ENCODE results near the gene RRAS2. TPM values are rescaled to one million over a fixed set of nuclear protein-coding genes. Genes with fewer than 3 reads are reported as not detected.

RRAS2 gene
- polyA plus RNA-seq, 2 donors: 9.6 to 10.9 TPM

- no peaks in the 10 kb centered on the region for H3K4me1 ChIP-seq (ENCODE audit: control insufficient read depth in 2 of 2, insufficient read depth in 2 of 2, low read length in 1 of 2)
- H3K27me3 ChIP-seq (ENCODE audit: control insufficient read depth in 1 of 2, insufficient read depth in 2 of 2, low read length in 2 of 2): no peaks in the 10 kb centered on the region
- 55% methylated on average over 4 of the region's 4 CpGs for WGBS, 2 donors
- no peaks in the 10 kb centered on the region for H3K9me3 ChIP-seq (ENCODE audit: control insufficient read depth in 2 of 2, insufficient read depth in 1 of 2, low read depth in 1 of 2, low read length in 1 of 2)
- H3K4me3 ChIP-seq (ENCODE audit: low read depth in 1 of 2, low read length in 2 of 2): no peak overlapping the region
- no peaks in the 10 kb centered on the region for H3K36me3 ChIP-seq (ENCODE audit: control insufficient read depth in 2 of 2, insufficient read depth in 2 of 2, low read length in 1 of 2)
- no peak overlapping the region for H3K27ac ChIP-seq (ENCODE audit: low read depth in 2 of 2, low read length in 1 of 2)
Observed at GRCh38 chr11:14386895-14387480, 28.0 kb upstream of the RRAS2 start.

- H3K4me1 ChIP-seq (ENCODE audit: control insufficient read depth in 2 of 2, insufficient read depth in 2 of 2, low read length in 1 of 2): no peaks in the 10 kb centered on the region
- H3K27me3 ChIP-seq (ENCODE audit: control insufficient read depth in 1 of 2, insufficient read depth in 2 of 2, low read length in 2 of 2): no peaks in the 10 kb centered on the region
- no peak overlapping the region for H3K4me3 ChIP-seq (ENCODE audit: low read depth in 1 of 2, low read length in 2 of 2)
- no peak overlapping the region for H3K27ac ChIP-seq (ENCODE audit: low read depth in 2 of 2, low read length in 1 of 2)
- no peaks in the 10 kb centered on the region for H3K9me3 ChIP-seq (ENCODE audit: control insufficient read depth in 2 of 2, insufficient read depth in 1 of 2, low read depth in 1 of 2, low read length in 1 of 2)
- H3K36me3 ChIP-seq (ENCODE audit: control insufficient read depth in 2 of 2, insufficient read depth in 2 of 2, low read length in 1 of 2): no peaks in the 10 kb centered on the region
Observed at GRCh38 chr11:14386081-14386480, 27.1 kb upstream of the RRAS2 start.

GRCh38 chr11:14384338-14384737 lies 25.4 kb upstream of the RRAS2 start:
- Histone ChIP-seq H3K4me3 (ENCODE audit: low read depth in 1 of 2, low read length in 2 of 2) (no peak overlapping the region), H3K36me3 (ENCODE audit: control insufficient read depth in 2 of 2, insufficient read depth in 2 of 2, low read length in 1 of 2) (no peaks in the 10 kb centered on the region), H3K27ac (ENCODE audit: low read depth in 2 of 2, low read length in 1 of 2) (no peak overlapping the region), H3K9me3 (ENCODE audit: control insufficient read depth in 2 of 2, insufficient read depth in 1 of 2, low read depth in 1 of 2, low read length in 1 of 2) (no peaks in the 10 kb centered on the region), H3K27me3 (ENCODE audit: control insufficient read depth in 1 of 2, insufficient read depth in 2 of 2, low read length in 2 of 2) (no peaks in the 10 kb centered on the region), H3K4me1 (ENCODE audit: control insufficient read depth in 2 of 2, insufficient read depth in 2 of 2, low read length in 1 of 2) (no peaks in the 10 kb centered on the region)
- WGBS, 2 donors: 81 to 85% methylated on average over 1 of the region's 1 CpG

- 75 to 76% methylated on average over 4 of the region's 4 CpGs for WGBS, 2 donors
- Histone ChIP-seq H3K9me3 (ENCODE audit: control insufficient read depth in 2 of 2, insufficient read depth in 1 of 2, low read depth in 1 of 2, low read length in 1 of 2) (no peaks in the 10 kb centered on the region), H3K36me3 (ENCODE audit: control insufficient read depth in 2 of 2, insufficient read depth in 2 of 2, low read length in 1 of 2) (no peaks in the 10 kb centered on the region), H3K4me3 (ENCODE audit: low read depth in 1 of 2, low read length in 2 of 2) (no peak overlapping the region), H3K4me1 (ENCODE audit: control insufficient read depth in 2 of 2, insufficient read depth in 2 of 2, low read length in 1 of 2) (no peaks in the 10 kb centered on the region), H3K27me3 (ENCODE audit: control insufficient read depth in 1 of 2, insufficient read depth in 2 of 2, low read length in 2 of 2) (no peaks in the 10 kb centered on the region), H3K27ac (ENCODE audit: low read depth in 2 of 2, low read length in 1 of 2) (no peak overlapping the region)
Observed at GRCh38 chr11:14381968-14382367, 23.0 kb upstream of the RRAS2 start.

- no peaks in the 10 kb centered on the region for H3K9me3 ChIP-seq (ENCODE audit: control insufficient read depth in 2 of 2, insufficient read depth in 1 of 2, low read depth in 1 of 2, low read length in 1 of 2)
- H3K36me3 ChIP-seq (ENCODE audit: control insufficient read depth in 2 of 2, insufficient read depth in 2 of 2, low read length in 1 of 2): no peaks in the 10 kb centered on the region
- peak overlapping the region; percentile 27 to 38 for H3K27ac ChIP-seq (ENCODE audit: low read depth in 2 of 2, low read length in 1 of 2)
- WGBS, 2 donors: 1 to 2% methylated on average over 54 of the region's 54 CpGs
- no peaks in the 10 kb centered on the region for H3K27me3 ChIP-seq (ENCODE audit: control insufficient read depth in 1 of 2, insufficient read depth in 2 of 2, low read length in 2 of 2)
- no peaks in the 10 kb centered on the region for H3K4me1 ChIP-seq (ENCODE audit: control insufficient read depth in 2 of 2, insufficient read depth in 2 of 2, low read length in 1 of 2)
- peak overlapping the region; percentile 57 to 60 for H3K4me3 ChIP-seq (ENCODE audit: low read depth in 1 of 2, low read length in 2 of 2)
Observed at GRCh38 chr11:14380947-14381561, 22.1 kb upstream of the RRAS2 start.

GRCh38 chr11:14380125-14380936 lies 21.3 kb upstream of the RRAS2 start:
- no peak overlapping the region for H3K27ac ChIP-seq (ENCODE audit: low read depth in 2 of 2, low read length in 1 of 2)
- no peaks in the 10 kb centered on the region for H3K4me1 ChIP-seq (ENCODE audit: control insufficient read depth in 2 of 2, insufficient read depth in 2 of 2, low read length in 1 of 2)
- no peaks in the 10 kb centered on the region for H3K9me3 ChIP-seq (ENCODE audit: control insufficient read depth in 2 of 2, insufficient read depth in 1 of 2, low read depth in 1 of 2, low read length in 1 of 2)
- H3K4me3 ChIP-seq (ENCODE audit: low read depth in 1 of 2, low read length in 2 of 2): peak overlapping the region in 1 of 2 donors; percentile 57
- no peaks in the 10 kb centered on the region for H3K27me3 ChIP-seq (ENCODE audit: control insufficient read depth in 1 of 2, insufficient read depth in 2 of 2, low read length in 2 of 2)
- no peaks in the 10 kb centered on the region for H3K36me3 ChIP-seq (ENCODE audit: control insufficient read depth in 2 of 2, insufficient read depth in 2 of 2, low read length in 1 of 2)
- 67 to 70% methylated on average over 14 of the region's 14 CpGs for WGBS, 2 donors

GRCh38 chr11:14378171-14378570 lies 19.2 kb upstream of the RRAS2 start:
- H3K9me3 ChIP-seq (ENCODE audit: control insufficient read depth in 2 of 2, insufficient read depth in 1 of 2, low read depth in 1 of 2, low read length in 1 of 2): no peaks in the 10 kb centered on the region
- no peaks in the 10 kb centered on the region for H3K4me1 ChIP-seq (ENCODE audit: control insufficient read depth in 2 of 2, insufficient read depth in 2 of 2, low read length in 1 of 2)
- H3K27ac ChIP-seq (ENCODE audit: low read depth in 2 of 2, low read length in 1 of 2): no peak overlapping the region
- no peak overlapping the region for H3K4me3 ChIP-seq (ENCODE audit: low read depth in 1 of 2, low read length in 2 of 2)
- H3K27me3 ChIP-seq (ENCODE audit: control insufficient read depth in 1 of 2, insufficient read depth in 2 of 2, low read length in 2 of 2): no peaks in the 10 kb centered on the region
- no peaks in the 10 kb centered on the region for H3K36me3 ChIP-seq (ENCODE audit: control insufficient read depth in 2 of 2, insufficient read depth in 2 of 2, low read length in 1 of 2)

- H3K4me1 ChIP-seq (ENCODE audit: control insufficient read depth in 2 of 2, insufficient read depth in 2 of 2, low read length in 1 of 2): no peaks in the 10 kb centered on the region
- 63 to 74% methylated on average over 2 of the region's 2 CpGs for WGBS, 2 donors
- no peak overlapping the region for H3K27ac ChIP-seq (ENCODE audit: low read depth in 2 of 2, low read length in 1 of 2)
- no peaks in the 10 kb centered on the region for H3K36me3 ChIP-seq (ENCODE audit: control insufficient read depth in 2 of 2, insufficient read depth in 2 of 2, low read length in 1 of 2)
- H3K9me3 ChIP-seq (ENCODE audit: control insufficient read depth in 2 of 2, insufficient read depth in 1 of 2, low read depth in 1 of 2, low read length in 1 of 2): no peaks in the 10 kb centered on the region
- no peak overlapping the region for H3K4me3 ChIP-seq (ENCODE audit: low read depth in 1 of 2, low read length in 2 of 2)
- H3K27me3 ChIP-seq (ENCODE audit: control insufficient read depth in 1 of 2, insufficient read depth in 2 of 2, low read length in 2 of 2): no peaks in the 10 kb centered on the region
Observed at GRCh38 chr11:14376920-14377319, 17.9 kb upstream of the RRAS2 start.

- no peaks in the 10 kb centered on the region for H3K9me3 ChIP-seq (ENCODE audit: control insufficient read depth in 2 of 2, insufficient read depth in 1 of 2, low read depth in 1 of 2, low read length in 1 of 2)
- no peak overlapping the region for H3K27ac ChIP-seq (ENCODE audit: low read depth in 2 of 2, low read length in 1 of 2)
- WGBS, 2 donors: 63 to 66% methylated on average over 4 of the region's 4 CpGs
Observed at GRCh38 chr11:14374922-14375830, 16.2 kb upstream of the RRAS2 start.

More at GRCh38 chr11:14374922-14375830, 16.2 kb upstream of the RRAS2 start:
- no peaks in the 10 kb centered on the region for H3K27me3 ChIP-seq (ENCODE audit: control insufficient read depth in 1 of 2, insufficient read depth in 2 of 2, low read length in 2 of 2)
- no peaks in the 10 kb centered on the region for H3K4me1 ChIP-seq (ENCODE audit: control insufficient read depth in 2 of 2, insufficient read depth in 2 of 2, low read length in 1 of 2)
- H3K36me3 ChIP-seq (ENCODE audit: control insufficient read depth in 2 of 2, insufficient read depth in 2 of 2, low read length in 1 of 2): no peaks in the 10 kb centered on the region
- no peak overlapping the region for H3K4me3 ChIP-seq (ENCODE audit: low read depth in 1 of 2, low read length in 2 of 2)

All from esophagus (tissue), 2 donors.